ENCODE results near the gene IGSF21.

IGSF21 gene

DNA sequence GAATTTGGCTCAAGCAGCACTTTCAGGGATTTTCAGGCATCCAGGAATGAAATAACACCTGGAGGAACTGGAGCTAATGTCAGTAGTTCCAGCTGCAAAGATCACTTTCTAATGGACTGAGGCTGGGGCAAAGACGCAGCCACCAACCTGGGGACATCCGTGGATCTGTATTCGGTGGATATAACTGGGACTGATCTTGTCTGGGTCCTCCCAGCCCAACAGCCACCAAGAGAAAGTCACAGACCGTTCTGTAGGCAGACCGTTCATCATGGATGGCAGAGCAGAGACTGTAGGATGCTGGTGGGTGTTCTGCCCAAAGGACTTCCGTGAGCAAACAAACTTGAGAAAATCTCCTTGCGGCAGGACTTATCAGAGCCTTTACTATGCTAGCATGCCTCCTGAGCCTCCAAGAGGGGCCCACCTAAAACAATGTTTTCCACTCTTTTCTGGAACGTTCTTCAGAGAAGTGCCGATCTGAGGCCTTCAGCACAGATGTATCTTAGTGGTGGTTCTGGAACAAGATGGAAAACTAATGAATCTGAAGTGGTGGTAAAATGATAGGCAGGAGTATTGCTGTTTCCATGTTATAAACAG, 287.1 kb downstream of the IGSF21 start:
- no peak for DNase-seq
- peaks cover 10% of the 10 kb centered on the region for H3K27me3 Mint-ChIP-seq (ENCODE audit: low read depth, poor library complexity)
- no peaks in the 10 kb centered on the region for H3K9me3 Mint-ChIP-seq
- no peak overlapping the region for H3K27ac Mint-ChIP-seq
- H3K36me3 Mint-ChIP-seq (ENCODE audit: low read depth): no peaks in the 10 kb centered on the region
- peaks cover 15% of the 10 kb centered on the region for H3K4me1 Mint-ChIP-seq
- no peak overlapping the region for H3K4me3 Mint-ChIP-seq
- TF ChIP-seq, protein P1, sequence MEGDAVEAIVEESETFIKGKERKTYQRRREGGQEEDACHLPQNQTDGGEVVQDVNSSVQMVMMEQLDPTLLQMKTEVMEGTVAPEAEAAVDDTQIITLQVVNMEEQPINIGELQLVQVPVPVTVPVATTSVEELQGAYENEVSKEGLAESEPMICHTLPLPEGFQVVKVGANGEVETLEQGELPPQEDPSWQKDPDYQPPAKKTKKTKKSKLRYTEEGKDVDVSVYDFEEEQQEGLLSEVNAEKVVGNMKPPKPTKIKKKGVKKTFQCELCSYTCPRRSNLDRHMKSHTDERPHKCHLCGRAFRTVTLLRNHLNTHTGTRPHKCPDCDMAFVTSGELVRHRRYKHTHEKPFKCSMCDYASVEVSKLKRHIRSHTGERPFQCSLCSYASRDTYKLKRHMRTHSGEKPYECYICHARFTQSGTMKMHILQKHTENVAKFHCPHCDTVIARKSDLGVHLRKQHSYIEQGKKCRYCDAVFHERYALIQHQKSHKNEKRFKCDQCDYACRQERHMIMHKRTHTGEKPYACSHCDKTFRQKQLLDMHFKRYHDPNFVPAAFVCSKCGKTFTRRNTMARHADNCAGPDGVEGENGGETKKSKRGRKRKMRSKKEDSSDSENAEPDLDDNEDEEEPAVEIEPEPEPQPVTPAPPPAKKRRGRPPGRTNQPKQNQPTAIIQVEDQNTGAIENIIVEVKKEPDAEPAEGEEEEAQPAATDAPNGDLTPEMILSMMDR (IDR thresholded peaks at IDR 0.05): no peak

DNA sequence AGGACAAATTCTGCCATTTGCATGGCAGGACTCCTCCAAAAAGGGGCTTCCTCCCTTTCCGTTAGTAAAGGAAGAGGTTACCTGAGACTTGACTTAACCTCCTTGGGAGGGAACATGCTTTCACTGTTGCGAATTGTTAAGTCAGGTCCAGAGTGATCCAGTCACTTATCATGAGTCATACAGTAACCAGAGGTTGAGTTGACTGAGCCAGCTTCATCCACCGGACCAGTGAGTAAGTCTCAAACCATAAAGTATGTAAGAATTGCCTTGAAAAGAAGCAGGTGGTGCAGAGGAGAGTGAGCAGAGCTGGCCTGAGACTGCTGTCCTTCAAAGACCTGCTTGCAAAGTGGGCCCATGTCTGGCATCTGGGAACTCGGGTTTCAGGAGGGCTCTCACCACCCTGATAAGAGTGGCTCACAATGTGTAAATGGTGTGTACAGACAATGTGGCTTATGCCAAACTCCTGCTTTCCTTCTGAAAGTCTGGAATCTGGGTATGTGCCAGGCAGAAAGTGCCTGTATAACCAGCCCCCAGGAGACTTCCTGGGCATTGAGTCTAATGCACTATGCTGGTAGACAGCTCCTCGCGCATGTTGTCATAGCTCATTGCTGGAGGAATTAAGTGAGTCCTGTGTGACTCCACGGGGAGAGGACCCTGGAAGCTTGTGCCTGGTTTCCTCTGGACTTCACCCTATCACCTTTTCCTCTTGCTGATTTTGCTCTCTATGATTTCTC, 288.8 kb downstream of the IGSF21 start:
- no peak overlapping the region for H3K4me3 Mint-ChIP-seq
- H3K27ac Mint-ChIP-seq: no peak overlapping the region
- TF ChIP-seq, protein P1 (IDR thresholded peaks at IDR 0.05): no peak
- H3K36me3 Mint-ChIP-seq (ENCODE audit: low read depth): no peaks in the 10 kb centered on the region
- DNase-seq: no peak
- H3K4me1 Mint-ChIP-seq: peaks cover 15% of the 10 kb centered on the region
- H3K9me3 Mint-ChIP-seq: no peaks in the 10 kb centered on the region
- peaks cover 10% of the 10 kb centered on the region for H3K27me3 Mint-ChIP-seq (ENCODE audit: low read depth, poor library complexity)

DNA sequence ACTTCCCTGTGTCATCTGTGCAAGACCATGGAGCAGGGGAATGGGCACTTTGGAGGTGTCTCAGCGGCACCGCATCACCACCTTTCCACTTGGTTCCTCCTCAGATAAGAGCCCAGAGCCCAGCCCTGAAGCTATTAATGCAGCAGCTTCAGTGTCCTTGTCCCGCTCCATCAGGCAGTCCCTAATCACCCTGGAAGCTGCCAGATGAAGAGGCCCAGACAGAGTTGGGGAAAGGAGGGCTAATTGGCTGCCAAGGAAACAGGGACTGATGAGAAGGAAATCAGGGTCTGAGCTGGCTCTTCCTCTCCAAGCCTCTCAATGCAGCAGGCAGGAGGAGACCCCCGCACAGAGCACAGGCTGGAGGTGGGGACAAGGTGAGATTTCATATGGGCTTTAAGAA, 290.0 kb downstream of the IGSF21 start:
- Mint-ChIP-seq H3K9me3 (no peaks in the 10 kb centered on the region), H3K27ac (no peak overlapping the region), H3K27me3 (ENCODE audit: low read depth, poor library complexity) (peaks cover 18% of the 10 kb centered on the region), H3K4me1 (peaks cover 15% of the 10 kb centered on the region), H3K36me3 (ENCODE audit: low read depth) (no peaks in the 10 kb centered on the region), H3K4me3 (no peak overlapping the region)
- DNase-seq: no peak
- TF ChIP-seq, protein P1 (IDR thresholded peaks at IDR 0.05): no peak

DNA sequence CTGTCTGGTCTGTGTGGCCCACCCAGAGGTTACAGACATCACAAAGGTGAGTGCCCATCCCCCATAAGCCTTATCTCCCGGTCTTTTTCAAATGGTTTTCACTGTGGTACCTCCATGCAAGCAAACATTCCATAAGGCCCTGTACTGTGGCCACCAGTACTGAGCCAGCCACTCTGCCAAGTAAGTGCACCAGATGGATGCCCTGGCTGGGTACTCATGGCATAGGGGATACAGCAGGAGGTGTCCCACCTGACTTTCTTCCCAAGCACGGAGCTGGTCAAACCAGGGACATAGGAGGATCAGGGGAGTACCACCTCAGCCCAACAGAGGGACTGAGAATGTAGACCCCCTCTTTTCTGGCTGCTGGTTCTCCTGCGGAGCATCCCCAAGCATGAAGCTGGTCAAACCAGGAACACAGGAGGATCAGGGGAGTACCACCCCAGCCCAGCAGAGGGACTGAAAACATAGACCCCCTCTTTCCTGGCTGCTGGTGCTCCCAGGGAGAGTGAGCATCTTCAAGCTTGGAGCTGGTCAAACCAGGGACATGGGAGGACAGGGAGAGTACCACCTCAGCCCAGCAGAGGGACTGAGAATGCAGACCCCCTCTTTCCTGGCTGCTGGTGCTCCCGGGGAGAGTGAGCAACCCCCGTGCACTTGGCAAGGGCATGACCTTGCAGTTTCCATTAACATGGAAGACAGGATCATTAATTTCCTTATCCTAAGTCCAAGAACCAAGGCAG, 291.4 kb downstream of the IGSF21 start:
- no peaks in the 10 kb centered on the region for H3K9me3 Mint-ChIP-seq
- H3K4me3 Mint-ChIP-seq: no peak overlapping the region
- DNase-seq: no peak
- no peaks in the 10 kb centered on the region for H3K36me3 Mint-ChIP-seq (ENCODE audit: low read depth)
- TF ChIP-seq, protein P1 (IDR thresholded peaks at IDR 0.05): peak; percentile 38
- no peak overlapping the region for H3K27ac Mint-ChIP-seq
- H3K4me1 Mint-ChIP-seq: peaks cover 27% of the 10 kb centered on the region
- peaks cover 21% of the 10 kb centered on the region for H3K27me3 Mint-ChIP-seq (ENCODE audit: low read depth, poor library complexity)

DNA sequence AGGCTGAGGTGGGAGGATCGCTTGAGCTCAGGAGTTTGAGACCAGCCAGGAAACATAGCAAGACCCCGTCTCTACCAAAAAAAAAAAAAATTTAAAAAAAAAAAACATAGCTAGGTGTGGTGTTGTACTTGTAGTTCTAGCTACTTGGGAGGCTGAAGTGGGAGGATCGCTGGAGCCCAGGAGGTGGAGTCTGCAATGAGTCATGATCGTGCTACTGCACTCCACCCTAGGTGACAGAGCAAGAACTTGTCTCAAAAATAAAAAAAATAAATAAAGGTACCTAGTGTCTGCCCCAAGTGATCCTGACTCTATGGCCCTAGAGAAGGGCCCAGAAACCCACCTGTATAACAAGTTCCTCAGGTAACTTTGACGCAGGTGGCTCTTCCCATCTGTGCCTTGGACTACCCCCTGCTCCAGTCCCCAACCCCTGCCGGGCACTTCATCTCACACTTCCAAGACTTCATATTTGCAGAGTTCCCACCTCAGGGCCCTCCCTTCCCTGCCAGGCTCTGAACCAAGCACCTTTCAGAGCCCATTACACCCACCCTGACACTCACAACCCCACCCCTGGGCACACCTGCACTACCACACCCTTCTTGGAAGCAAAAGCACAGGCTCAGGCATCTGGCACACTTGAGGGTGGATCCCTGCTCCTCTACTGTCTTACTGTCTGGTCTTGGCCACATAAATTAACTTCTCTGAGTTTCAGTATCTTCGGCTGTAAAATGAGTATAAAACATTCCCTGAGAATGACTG, 292.9 kb downstream of the IGSF21 start:
- peaks cover 29% of the 10 kb centered on the region for H3K4me1 Mint-ChIP-seq
- H3K27ac Mint-ChIP-seq: no peak overlapping the region
- no peaks in the 10 kb centered on the region for H3K9me3 Mint-ChIP-seq
- no peak for DNase-seq
- H3K36me3 Mint-ChIP-seq (ENCODE audit: low read depth): no peaks in the 10 kb centered on the region
- H3K4me3 Mint-ChIP-seq: no peak overlapping the region
- TF ChIP-seq, protein P1 (IDR thresholded peaks at IDR 0.05): no peak
- H3K27me3 Mint-ChIP-seq (ENCODE audit: low read depth, poor library complexity): peaks cover 17% of the 10 kb centered on the region

Data from nephron progenitor cell (in vitro differentiated cells).